Upper lobe of right lung (tissue), 1 donor: Measurements from ENCODE around the gene PNMA6E. TPM values are rescaled to one million over a fixed set of nuclear protein-coding genes. Genes with fewer than 3 reads are reported as not detected.

ENCODE experiments used
- ATAC-seq: fragments of 200-7000 bp; cut with Tn5 transposase; one replicate; pipeline ENCODE4 v1.9.1; 2020; ENCODE audit warnings: mild to moderate bottlenecking, moderate library complexity
- DNase-seq: peaks from one replicate; pipeline ENCODE4 v3.0.0-alpha.2; 2020
- H3K27ac ChIP-seq: fragments of 200-600 bp; one replicate; pipeline ENCODE4 v1.8.0; 2022
- H3K27me3 ChIP-seq: fragments of 200-600 bp; one replicate; pipeline ENCODE4 v1.8.0; 2022; ENCODE audit warnings: mild to moderate bottlenecking
- H3K36me3 ChIP-seq: fragments of 200-600 bp; one replicate; pipeline ENCODE4 v1.8.0; 2022
- H3K4me1 ChIP-seq: fragments of 200-600 bp; one replicate; pipeline ENCODE4 v1.8.0; 2022
- H3K4me3 ChIP-seq: fragments of 200-600 bp; one replicate; pipeline ENCODE4 v1.8.0; 2022; ENCODE audit warnings: mild to moderate bottlenecking
- H3K9me3 ChIP-seq: fragments of 200-600 bp; one replicate; pipeline ENCODE4 v1.8.0; 2022
- CTCF ChIP-seq: fragments of 200-600 bp; IDR thresholded peaks from one replicate; pipeline ENCODE4 v1.8.0; 2022; ENCODE audit warnings: antibody characterized with exemption
- intact Hi-C: fragments of 100-400 bp; cut with DNase I; formaldehyde crosslinking; loops from one replicate; pipeline ENCODE4 v1.11.0; 2022
- total RNA-seq: library from RNA; stranded (reverse); fragmentation: NEBNext Ultra II Directional; extraction: Animal tissue kit (Norgen Biotek cat#: 25700); gene quantifications from one replicate; pipeline ENCODE4 v1.2.1, GENCODE V29; 2021
- donor health status: DM: no; HTN: yes; CAD: no; lungs with severe emphysema.

Gene PNMA6E
- total RNA-seq, 1 donor from 2014 or later, result 0.14 TPM

GRCh38 chrX:153357877-153358276 lies 43.3 kb downstream of the PNMA6E start:
- TF ChIP-seq CTCF, result no peak
- DNase-seq (no peak), ATAC-seq (no peak)
- no peaks in the 10 kb centered on the region for H3K9me3 ChIP-seq
- H3K4me3 ChIP-seq, result no peak overlapping the region
- no peak overlapping the region for H3K27ac ChIP-seq
- H3K4me1 ChIP-seq, result no peaks in the 10 kb centered on the region
- H3K27me3 ChIP-seq, result no peaks in the 10 kb centered on the region
- intact Hi-C loops, result no loop called here
- no peaks in the 10 kb centered on the region for H3K36me3 ChIP-seq

GRCh38 chrX:153353416-153353815 lies 47.7 kb downstream of the PNMA6E start:
- ATAC-seq (no peak), DNase-seq (no peak)
- Histone ChIP-seq H3K36me3 (peaks cover 12% of the 10 kb centered on the region), H3K4me3 (no peak overlapping the region), H3K4me1 (no peaks in the 10 kb centered on the region), H3K9me3 (no peaks in the 10 kb centered on the region), H3K27ac (no peak overlapping the region), H3K27me3 (no peaks in the 10 kb centered on the region)
- no peak for TF ChIP-seq CTCF
- intact Hi-C loops, result no loop called here

GRCh38 chrX:153352858-153353257 lies 48.3 kb downstream of the PNMA6E start:
- no peak for TF ChIP-seq CTCF
- Histone ChIP-seq H3K9me3 (no peaks in the 10 kb centered on the region), H3K36me3 (peaks cover 18% of the 10 kb centered on the region), H3K4me3 (no peak overlapping the region), H3K27me3 (no peaks in the 10 kb centered on the region), H3K27ac (no peak overlapping the region), H3K4me1 (no peaks in the 10 kb centered on the region)
- ATAC-seq, result no peak
- no peak for DNase-seq
- intact Hi-C loops, result no loop called here

GRCh38 chrX:153351981-153352380 lies 49.2 kb downstream of the PNMA6E start:
- no peak overlapping the region for H3K4me3 ChIP-seq
- H3K27ac ChIP-seq, result no peak overlapping the region
- no peaks in the 10 kb centered on the region for H3K4me1 ChIP-seq
- H3K9me3 ChIP-seq, result no peaks in the 10 kb centered on the region
- no peak for TF ChIP-seq CTCF
- intact Hi-C loops, result no loop called here
- H3K27me3 ChIP-seq, result no peaks in the 10 kb centered on the region
- peaks cover 26% of the 10 kb centered on the region for H3K36me3 ChIP-seq
- DNase-seq, result no peak
- ATAC-seq, result no peak

GRCh38 chrX:153349952-153350351 lies 51.2 kb downstream of the PNMA6E start:
- ATAC-seq (no peak), DNase-seq (no peak)
- no peaks in the 10 kb centered on the region for H3K4me1 ChIP-seq
- no peak overlapping the region for H3K4me3 ChIP-seq
- intact Hi-C loops, result no loop called here
- no peak overlapping the region for H3K27ac ChIP-seq
- TF ChIP-seq CTCF, result no peak
- H3K9me3 ChIP-seq, result no peaks in the 10 kb centered on the region
- H3K27me3 ChIP-seq, result no peaks in the 10 kb centered on the region
- peaks cover 28% of the 10 kb centered on the region for H3K36me3 ChIP-seq

GRCh38 chrX:153348421-153348820 lies 52.7 kb downstream of the PNMA6E start:
- ATAC-seq (no peak), DNase-seq (no peak)
- intact Hi-C loops, result no loop called here
- Histone ChIP-seq H3K36me3 (peaks cover 28% of the 10 kb centered on the region), H3K4me3 (no peak overlapping the region), H3K27ac (no peak overlapping the region), H3K9me3 (no peaks in the 10 kb centered on the region), H3K4me1 (no peaks in the 10 kb centered on the region), H3K27me3 (no peaks in the 10 kb centered on the region)
- TF ChIP-seq CTCF, result no peak
